Activated B cell treated with CpG ODN at 0.5 μM for 24 hours (primary cell): ENCODE measurements around the gene HLCS. TPM values are rescaled to one million over a fixed set of nuclear protein-coding genes. Genes with fewer than 3 reads are reported as not detected.

Experiments used
- ATAC-seq: fragments of 200-7000 bp; cut with Tn5 transposase; one replicate; pipeline ENCODE4 v1.10.0; 2021; ENCODE audit warnings: low read depth, mild to moderate bottlenecking, moderate library complexity
- CTCF ChIA-PET: fragments of 350-600 bp; sonication (Branson Sonifier 250); formaldehyde crosslinking; loops from one replicate; lab custom pipeline; 2021; ENCODE audit warnings: antibody characterized with exemption; lab: Charles Lee
- POLR2A ChIA-PET: fragments of 350-600 bp; sonication (Branson Sonifier 250); formaldehyde crosslinking; loops from one replicate; lab custom pipeline; 2021; ENCODE audit warnings: antibody characterized with exemption; lab: Charles Lee
- DNase-seq: peaks from one replicate; pipeline ENCODE4 v3.0.0; 2022
- H3K27ac Mint-ChIP-seq: one replicate; pipeline ENCODE4 v1.8.0; 2020; ENCODE audit warnings: mixed read lengths
- H3K27me3 Mint-ChIP-seq: one replicate; pipeline ENCODE4 v1.8.0; 2021; ENCODE audit warnings: mixed read lengths
- H3K36me3 Mint-ChIP-seq: one replicate; pipeline ENCODE4 v1.8.0; 2021; ENCODE audit warnings: low read depth, mixed read lengths
- H3K4me1 Mint-ChIP-seq: one replicate; pipeline ENCODE4 v1.8.0; 2021; ENCODE audit warnings: mixed read lengths
- H3K4me3 Mint-ChIP-seq: one replicate; pipeline ENCODE4 v1.8.0; 2020; ENCODE audit warnings: mild to moderate bottlenecking, mixed read lengths
- H3K9me3 Mint-ChIP-seq: one replicate; pipeline ENCODE4 v1.8.0; 2020; ENCODE audit warnings: mixed read lengths
- intact Hi-C: fragments of 100-400 bp; cut with micrococcal nuclease; formaldehyde crosslinking; loops from one replicate; pipeline ENCODE4 v1.15.1; 2024
- total RNA-seq: library from RNA; stranded (reverse); gene quantifications from 2 replicates; pipeline ENCODE4 v1.2.3, GENCODE V29; 2022
- TF ChIP-seq, protein P1 (sequence below): fragments of 200-600 bp; IDR thresholded peaks from one replicate; pipeline ENCODE4 v1.8.0; 2022; ENCODE audit warnings: antibody characterized with exemption, mild to moderate bottlenecking

The HLCS gene
- total RNA-seq, 1 donor from 2014 or later = 10.6 TPM

DNA sequence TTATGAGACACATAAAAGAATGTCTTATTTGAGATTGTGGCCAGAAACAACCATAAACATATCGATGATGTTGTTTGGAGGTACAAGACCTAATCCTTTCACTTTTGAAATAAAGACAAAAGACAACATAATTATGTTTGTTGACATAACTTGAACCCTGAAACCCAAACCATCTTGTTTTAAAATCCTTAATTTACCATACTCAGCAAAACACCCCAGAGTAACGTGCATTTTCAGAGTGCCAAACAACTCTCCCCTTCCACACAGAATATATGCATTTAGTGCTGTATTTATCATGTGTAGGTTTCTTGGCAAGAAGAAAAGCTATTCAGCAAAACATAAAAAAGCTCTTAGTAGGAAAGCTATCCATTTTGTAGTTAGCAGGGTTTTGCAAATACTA, 250.1 kb downstream of the HLCS start:
- ATAC-seq = no peak
- Mint-ChIP-seq H3K27ac (no peak overlapping the region), H3K27me3 (peaks cover 42% of the 10 kb centered on the region), H3K4me1 (no peaks in the 10 kb centered on the region), H3K9me3 (no peaks in the 10 kb centered on the region), H3K36me3 (no peaks in the 10 kb centered on the region), H3K4me3 (no peak overlapping the region)
- ChIA-PET CTCF (no interaction called here), POLR2A (no interaction called here)
- DNase-seq = no peak
- intact Hi-C loops = no loop called here
- TF ChIP-seq, protein P1, sequence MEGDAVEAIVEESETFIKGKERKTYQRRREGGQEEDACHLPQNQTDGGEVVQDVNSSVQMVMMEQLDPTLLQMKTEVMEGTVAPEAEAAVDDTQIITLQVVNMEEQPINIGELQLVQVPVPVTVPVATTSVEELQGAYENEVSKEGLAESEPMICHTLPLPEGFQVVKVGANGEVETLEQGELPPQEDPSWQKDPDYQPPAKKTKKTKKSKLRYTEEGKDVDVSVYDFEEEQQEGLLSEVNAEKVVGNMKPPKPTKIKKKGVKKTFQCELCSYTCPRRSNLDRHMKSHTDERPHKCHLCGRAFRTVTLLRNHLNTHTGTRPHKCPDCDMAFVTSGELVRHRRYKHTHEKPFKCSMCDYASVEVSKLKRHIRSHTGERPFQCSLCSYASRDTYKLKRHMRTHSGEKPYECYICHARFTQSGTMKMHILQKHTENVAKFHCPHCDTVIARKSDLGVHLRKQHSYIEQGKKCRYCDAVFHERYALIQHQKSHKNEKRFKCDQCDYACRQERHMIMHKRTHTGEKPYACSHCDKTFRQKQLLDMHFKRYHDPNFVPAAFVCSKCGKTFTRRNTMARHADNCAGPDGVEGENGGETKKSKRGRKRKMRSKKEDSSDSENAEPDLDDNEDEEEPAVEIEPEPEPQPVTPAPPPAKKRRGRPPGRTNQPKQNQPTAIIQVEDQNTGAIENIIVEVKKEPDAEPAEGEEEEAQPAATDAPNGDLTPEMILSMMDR = no peak

DNA sequence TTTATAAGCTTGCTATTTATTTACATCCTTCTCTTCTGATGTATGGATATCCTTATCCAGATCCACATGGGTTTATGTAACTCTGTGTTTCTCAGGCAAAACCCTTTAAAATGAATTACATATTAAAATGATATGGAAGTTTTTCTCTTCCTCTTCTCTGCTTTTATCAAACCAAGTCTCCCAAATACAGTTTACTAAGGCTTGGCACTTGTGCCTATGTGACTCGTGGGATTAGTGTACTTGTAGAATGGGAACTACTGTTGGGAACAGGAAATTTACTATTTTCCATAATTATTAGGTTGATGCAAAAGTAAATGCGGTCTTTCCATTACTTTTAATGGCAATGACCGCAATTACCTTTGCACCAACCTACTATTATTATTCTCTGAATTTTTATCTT, 252.7 kb downstream of the HLCS start:
- CTCF ChIA-PET = no interaction called here

DNA sequence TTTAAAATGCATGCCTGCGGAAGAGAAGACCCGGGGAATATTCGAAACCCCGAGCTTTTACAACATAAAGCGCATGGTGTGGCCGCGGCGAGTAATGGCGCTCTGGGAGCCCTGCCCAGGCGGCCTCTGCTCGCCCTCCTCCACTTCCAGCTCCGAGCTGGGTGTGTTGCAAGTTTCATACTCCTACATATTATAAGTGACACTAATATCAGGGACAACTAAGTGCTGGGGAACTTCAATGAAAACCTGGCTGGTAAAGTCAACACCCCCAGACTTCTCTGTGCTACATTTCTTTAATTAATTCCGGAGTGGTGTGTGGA, 255.8 kb downstream of the HLCS start:
- H3K27me3 Mint-ChIP-seq = peaks cover 61% of the 10 kb centered on the region
- no peak overlapping the region for H3K4me3 Mint-ChIP-seq
- no peak for ATAC-seq
- TF ChIP-seq, protein P1 = no peak
- H3K27ac Mint-ChIP-seq = no peak overlapping the region
- DNase-seq = no peak
- H3K4me1 Mint-ChIP-seq = peaks cover 11% of the 10 kb centered on the region
- H3K36me3 Mint-ChIP-seq = no peaks in the 10 kb centered on the region
- intact Hi-C loops = no loop called here
- ChIA-PET POLR2A (no interaction called here), CTCF (no interaction called here)
- H3K9me3 Mint-ChIP-seq = no peaks in the 10 kb centered on the region

More for the DNA sequence above, 252.7 kb downstream of the HLCS start:
- H3K27me3 Mint-ChIP-seq = peaks cover 50% of the 10 kb centered on the region
- TF ChIP-seq, protein P1 = no peak
- POLR2A ChIA-PET = no interaction called here
- H3K27ac Mint-ChIP-seq = no peak overlapping the region
- no peak overlapping the region for H3K4me3 Mint-ChIP-seq
- peaks cover 1% of the 10 kb centered on the region for H3K4me1 Mint-ChIP-seq
- no peaks in the 10 kb centered on the region for H3K9me3 Mint-ChIP-seq
- DNase-seq (no peak), ATAC-seq (no peak)
- intact Hi-C loops = no loop called here
- H3K36me3 Mint-ChIP-seq = no peaks in the 10 kb centered on the region

DNA sequence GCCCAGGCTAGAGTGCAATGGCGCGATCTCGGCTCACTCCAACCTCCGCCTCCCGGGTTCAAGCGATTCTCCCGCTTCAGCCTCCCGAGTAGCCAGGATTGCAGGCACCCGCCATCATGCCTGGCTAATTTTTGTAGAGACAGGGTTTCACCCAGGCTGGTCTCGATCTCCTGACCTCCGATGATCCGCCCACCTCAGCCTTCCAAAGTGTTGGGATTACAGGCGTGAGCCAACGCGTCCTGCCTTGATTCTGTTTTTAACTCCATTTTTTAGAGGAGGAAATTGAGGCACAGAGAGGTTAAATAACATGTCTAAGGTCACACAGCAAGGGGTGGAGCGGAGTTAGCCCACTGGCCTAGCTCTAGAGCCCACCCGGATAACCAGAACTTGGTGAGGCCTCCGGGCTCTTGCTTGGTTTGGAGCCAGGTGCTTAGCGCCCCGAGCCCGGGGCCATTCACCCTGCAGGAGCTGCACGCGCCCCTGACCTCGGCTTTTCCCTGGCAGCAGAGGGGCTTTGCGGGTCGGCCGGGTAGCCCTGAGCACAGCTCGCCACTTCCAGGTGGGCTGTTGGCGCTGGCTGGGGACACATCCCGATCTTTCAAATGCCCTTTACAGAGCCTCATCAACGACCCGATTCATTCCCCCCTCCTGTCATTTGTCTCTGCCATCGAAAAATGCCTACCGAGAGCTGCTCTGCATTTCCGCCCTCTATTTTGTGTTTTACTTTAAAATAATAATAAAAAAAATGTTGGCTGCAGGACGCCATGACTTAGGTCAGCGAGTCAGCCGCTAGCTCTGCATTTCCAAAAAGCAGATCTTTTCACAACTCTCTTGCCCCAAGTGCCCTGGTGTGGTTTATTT, 256.4 kb downstream of the HLCS start:
- intact Hi-C loops = no loop called here
- DNase-seq (no peak), ATAC-seq (no peak)
- Mint-ChIP-seq H3K27me3 (peaks cover 62% of the 10 kb centered on the region), H3K9me3 (no peaks in the 10 kb centered on the region), H3K4me3 (no peak overlapping the region), H3K36me3 (no peaks in the 10 kb centered on the region), H3K4me1 (peaks cover 12% of the 10 kb centered on the region), H3K27ac (no peak overlapping the region)
- ChIA-PET POLR2A (no interaction called here), CTCF (no interaction called here)
- TF ChIP-seq, protein P1 = no peak

DNA sequence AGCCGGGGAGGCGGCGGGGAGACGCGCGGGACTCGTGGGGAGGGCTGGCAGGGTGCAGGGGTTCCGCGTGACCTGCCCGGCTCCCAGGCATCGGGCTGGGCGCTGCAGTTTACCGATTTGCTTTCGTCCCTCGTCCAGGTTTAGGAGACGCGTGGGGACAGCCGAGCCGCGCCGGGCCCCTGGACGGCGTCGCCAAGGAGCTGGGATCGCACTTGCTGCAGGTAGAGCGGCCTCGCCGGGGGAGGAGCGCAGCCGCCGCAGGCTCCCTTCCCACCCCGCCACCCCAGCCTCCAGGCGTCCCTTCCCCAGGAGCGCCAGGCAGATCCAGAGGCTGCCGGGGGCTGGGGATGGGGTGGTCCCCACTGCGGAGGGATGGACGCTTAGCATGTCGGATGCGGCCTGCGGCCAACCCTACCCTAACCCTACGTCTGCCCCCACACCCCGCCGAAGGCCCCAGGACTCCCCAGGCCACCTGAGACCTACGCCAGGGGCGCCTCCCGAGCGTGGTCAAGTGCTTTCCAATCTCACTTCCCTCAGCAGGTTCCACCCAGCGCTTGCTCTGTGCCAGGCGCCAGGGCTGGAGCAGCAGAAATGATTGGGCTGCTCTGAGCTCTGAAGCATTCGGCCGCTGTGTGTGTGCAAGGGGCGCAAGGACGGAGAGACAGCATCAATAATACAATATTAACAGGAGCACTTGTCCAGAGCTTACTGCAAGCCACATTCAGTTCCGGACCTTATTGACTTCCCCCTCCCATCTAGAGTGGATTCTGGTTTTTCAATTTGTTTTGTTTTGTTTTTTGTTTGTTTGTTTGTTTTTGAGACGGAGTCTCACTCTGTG, 257.2 kb downstream of the HLCS start:
- POLR2A ChIA-PET = no interaction called here

More for the DNA sequence above, 257.2 kb downstream of the HLCS start:
- intact Hi-C loops = no loop called here
- Mint-ChIP-seq H3K27me3 (peaks cover 63% of the 10 kb centered on the region), H3K9me3 (no peaks in the 10 kb centered on the region), H3K27ac (no peak overlapping the region), H3K36me3 (no peaks in the 10 kb centered on the region), H3K4me3 (no peak overlapping the region), H3K4me1 (peaks cover 12% of the 10 kb centered on the region)
- ATAC-seq (no peak), DNase-seq (no peak)
- CTCF ChIA-PET = no interaction called here
- TF ChIP-seq, protein P1 = no peak
